PC-9 (cell line): ENCODE results near the gene PIK3R6. TPM values are rescaled to one million over a fixed set of nuclear protein-coding genes. Genes with fewer than 3 reads are reported as not detected.

ENCODE experiments used
- BruUV-seq: library from RNA; stranded (reverse); fragments of 400-500 nt; replicated peaks from 2 replicates; lab custom pipeline; 2021; lab: Mats Ljungman, UMichigan
- CTCF ChIA-PET: fragments of 300-600 bp; sonication (Branson Sonifier 250); formaldehyde crosslinking; loops from one replicate; lab custom pipeline; 2022; ENCODE audit warnings: antibody characterized with exemption; lab: Charles Lee
- POLR2A ChIA-PET: fragments of 300-600 bp; sonication (Branson Sonifier 250); formaldehyde crosslinking; loops from one replicate; lab custom pipeline; 2022; ENCODE audit warnings: antibody characterized with exemption; ENCODE audit not compliant: unreplicated experiment; lab: Charles Lee
- DNase-seq, 2 experiments: peaks; one replicate each; pipeline versions ENCODE4 v3.0.0 to v3.0.0-alpha.2; 2015 to 2022; ENCODE audit warnings: mixed read lengths in 1 of 2
- H2AFZ ChIP-seq: fragments of 200-600 bp; sonication (generic); 2 replicates; pipeline ENCODE4 v1.8.1; 2017; ENCODE audit warnings: antibody characterized with exemption
- H3F3A ChIP-seq: fragments of 200-600 bp; sonication (generic); 2 replicates; pipeline ENCODE4 v1.8.1; 2017; ENCODE audit warnings: antibody characterized with exemption, mild to moderate bottlenecking, low read depth; ENCODE audit not compliant: insufficient read depth
- H3K27ac ChIP-seq: fragments of 200-600 bp; sonication (generic); 2 replicates; pipeline ENCODE4 v1.6.1; 2016; ENCODE audit warnings: mixed run types
- H3K27me3 ChIP-seq: fragments of 200-600 bp; sonication (generic); 2 replicates; pipeline ENCODE4 v1.6.1; 2016; ENCODE audit warnings: low read depth, mixed run types; ENCODE audit not compliant: insufficient read depth
- H3K36me3 ChIP-seq: fragments of 200-600 bp; sonication (generic); 2 replicates; pipeline ENCODE4 v1.6.1; 2016; ENCODE audit warnings: low read depth, mixed run types
- H3K4me1 ChIP-seq: fragments of 200-600 bp; sonication (generic); replicated peaks from 2 replicates; pipeline ENCODE4 v1.6.1; 2016; ENCODE audit warnings: mixed run types; ENCODE audit not compliant: insufficient read depth
- H3K4me2 ChIP-seq: fragments of 200-600 bp; sonication (generic); 2 replicates; pipeline ENCODE4 v1.6.1; 2017; ENCODE audit warnings: mixed run types
- H3K4me3 ChIP-seq: fragments of 200-600 bp; sonication (generic); 2 replicates; pipeline ENCODE4 v1.6.1; 2016; ENCODE audit warnings: mixed run types
- H3K79me2 ChIP-seq: fragments of 200-600 bp; sonication (generic); 2 replicates; pipeline ENCODE4 v1.6.1; 2017; ENCODE audit warnings: low read depth, mixed run types
- H3K9me2 ChIP-seq: fragments of 200-600 bp; sonication (generic); 2 replicates; pipeline ENCODE4 v1.8.1; 2017; ENCODE audit warnings: mild to moderate bottlenecking; ENCODE audit not compliant: insufficient read depth
- H3K9me3 ChIP-seq: fragments of 200-600 bp; sonication (generic); 2 replicates; pipeline ENCODE4 v1.8.1; 2016; ENCODE audit warnings: low read depth; ENCODE audit not compliant: insufficient read depth
- H4K20me1 ChIP-seq: fragments of 200-600 bp; sonication (generic); 2 replicates; pipeline ENCODE4 v1.8.1; 2017; ENCODE audit not compliant: insufficient read depth
- CTCF ChIP-seq: fragments of 200-600 bp; sonication (generic); conservative IDR thresholded peaks from 2 replicates; pipeline ENCODE4 v1.6.1; 2017; ENCODE audit warnings: mixed run types, antibody characterized with exemption, mild to moderate bottlenecking, moderate library complexity
- EZH2 ChIP-seq: fragments of 200-600 bp; sonication (generic); IDR thresholded peaks from 2 replicates; pipeline ENCODE4 v1.8.0; 2017; ENCODE audit warnings: antibody characterized with exemption, low read depth
- intact Hi-C: fragments of 100-400 bp; cut with micrococcal nuclease; formaldehyde crosslinking; loops from one replicate; pipeline ENCODE4 v1.10.0; 2022; ENCODE audit not compliant: unreplicated experiment
- total RNA-seq: library from RNA; stranded (reverse); gene quantifications from 2 replicates; pipeline ENCODE4 v1.2.3, GENCODE V29; 2021

Gene PIK3R6
- total RNA-seq, 1 experiment from 2014 or later, result not detected

- peaks cover 38% of the 10 kb centered on the region for H3K27me3 ChIP-seq
- CTCF ChIA-PET, result no interaction called here
- BruUV-seq, result no TSS peak
- TF ChIP-seq CTCF, result no peak
- no peak for TF ChIP-seq EZH2
- no peaks in the 10 kb centered on the region for H3K9me3 ChIP-seq
- H3K4me2 ChIP-seq, result no peak overlapping the region
- POLR2A ChIA-PET, result no interaction called here
- intact Hi-C loops, result no loop called here
- H3K4me3 ChIP-seq, result no peak overlapping the region
- H3K36me3 ChIP-seq, result no peaks in the 10 kb centered on the region
- no peak for DNase-seq
- no peaks in the 10 kb centered on the region for H3K79me2 ChIP-seq
- no peaks in the 10 kb centered on the region for H4K20me1 ChIP-seq
- H3K27ac ChIP-seq, result no peak overlapping the region
- H3K9me2 ChIP-seq, result no peaks in the 10 kb centered on the region
- no peaks in the 10 kb centered on the region for H3K4me1 ChIP-seq
- H3F3A ChIP-seq, result no peaks in the 10 kb centered on the region
- H2AFZ ChIP-seq, result no peak overlapping the region
Observed at GRCh38 chr17:8838551-8839095, 28.9 kb downstream of the PIK3R6 start.

DNA sequence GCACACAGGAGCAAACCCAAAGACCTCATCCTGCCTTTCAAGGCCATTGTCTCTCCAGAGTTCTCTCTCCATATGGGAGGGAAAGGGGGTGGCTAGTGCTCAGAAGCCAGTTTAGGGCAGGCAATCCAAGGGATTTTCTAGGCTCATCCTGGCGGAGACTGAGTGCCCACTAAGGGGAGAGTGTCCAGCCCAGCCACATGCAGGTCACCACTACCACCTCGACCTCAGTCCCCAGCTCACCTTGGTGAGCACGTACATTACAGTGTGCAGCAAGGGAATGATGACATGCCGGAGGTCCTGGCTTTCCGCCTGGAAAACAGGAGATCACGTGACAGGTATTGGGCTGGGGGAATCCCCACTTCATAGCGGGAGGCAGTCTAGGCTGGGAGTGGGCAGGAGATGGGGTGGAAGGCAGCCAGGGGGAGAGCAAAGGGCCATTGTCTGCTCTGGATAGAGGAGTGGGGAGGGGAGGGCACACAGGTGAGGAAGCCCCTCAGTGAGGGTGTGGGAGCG lies 29.9 kb downstream of the PIK3R6 start:
- no peaks in the 10 kb centered on the region for H3K9me2 ChIP-seq
- no peaks in the 10 kb centered on the region for H3K79me2 ChIP-seq
- no peaks in the 10 kb centered on the region for H3F3A ChIP-seq
- DNase-seq, result no peak
- H3K4me3 ChIP-seq, result no peak overlapping the region
- no peaks in the 10 kb centered on the region for H3K36me3 ChIP-seq
- H4K20me1 ChIP-seq, result no peaks in the 10 kb centered on the region
- peaks cover 37% of the 10 kb centered on the region for H3K27me3 ChIP-seq
- no peak for TF ChIP-seq EZH2
- no peak for TF ChIP-seq CTCF
- no peak overlapping the region for H3K4me2 ChIP-seq
- no peak overlapping the region for H3K27ac ChIP-seq
- ChIA-PET CTCF (no interaction called here), POLR2A (no interaction called here)
- intact Hi-C loops, result no loop called here
- no TSS peak for BruUV-seq
- no peaks in the 10 kb centered on the region for H3K4me1 ChIP-seq
- H2AFZ ChIP-seq, result no peak overlapping the region
- no peaks in the 10 kb centered on the region for H3K9me3 ChIP-seq

DNA sequence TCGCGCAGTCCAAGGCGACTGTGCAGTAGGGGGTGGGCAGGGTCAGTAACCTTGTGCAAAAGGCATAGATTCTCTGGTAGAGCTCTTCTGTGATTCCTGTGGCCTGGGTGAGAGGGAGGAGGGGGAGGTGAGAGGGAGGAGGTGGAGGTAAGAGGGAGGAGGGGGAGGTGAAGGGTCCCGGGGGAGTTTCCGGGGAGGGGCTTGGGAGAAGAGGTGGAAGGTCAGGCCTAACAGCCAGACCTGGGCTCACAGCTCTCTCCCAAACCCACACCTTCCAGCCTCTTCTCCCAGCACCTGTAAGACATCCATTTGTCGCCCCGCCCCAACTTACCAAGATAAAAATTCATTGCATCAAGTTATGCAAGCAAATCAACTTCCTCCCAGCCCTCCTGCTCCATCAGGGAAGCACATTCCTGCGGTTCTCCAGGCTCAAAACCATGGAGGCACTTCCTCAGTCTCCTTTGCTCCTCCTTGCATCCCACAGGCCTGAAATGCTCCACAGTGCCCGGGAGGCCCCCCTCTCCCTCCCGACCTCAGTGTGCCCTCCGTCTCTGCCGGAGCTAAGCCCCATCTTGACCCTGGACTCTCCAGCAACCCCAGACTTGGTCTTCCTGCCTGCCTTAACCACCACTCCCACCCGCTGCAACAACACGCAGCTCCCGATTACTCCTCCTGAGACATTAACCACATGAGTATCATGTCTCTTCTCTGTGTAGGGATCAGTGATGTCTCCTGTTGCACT lies 30.5 kb downstream of the PIK3R6 start:
- ChIA-PET CTCF (no interaction called here), POLR2A (no interaction called here)
- Histone ChIP-seq H3K9me3 (no peaks in the 10 kb centered on the region), H3K4me3 (no peak overlapping the region), H3K4me2 (no peak overlapping the region), H2AFZ (no peak overlapping the region), H3K4me1 (no peaks in the 10 kb centered on the region), H3K9me2 (no peaks in the 10 kb centered on the region), H4K20me1 (no peaks in the 10 kb centered on the region), H3F3A (no peaks in the 10 kb centered on the region), H3K79me2 (no peaks in the 10 kb centered on the region), H3K27ac (no peak overlapping the region), H3K36me3 (no peaks in the 10 kb centered on the region), H3K27me3 (peaks cover 32% of the 10 kb centered on the region)
- DNase-seq, result no peak
- no TSS peak for BruUV-seq
- no peak for TF ChIP-seq CTCF
- no peak for TF ChIP-seq EZH2
- intact Hi-C loops, result no loop called here
